Measurements from ENCODE around the gene OTOP2.

- TF ChIP-seq MXI1 (IDR thresholded peaks at IDR 0.05; ENCODE audit: borderline replicate concordance, low read depth, low read length) (no peak), CTCF (conservative IDR thresholded peaks at IDR 0.05; ENCODE audit: low read depth, low read length) (no peak), RCOR1 (IDR thresholded peaks at IDR 0.05; ENCODE audit: insufficient replicate concordance, low read length) (no peak), MAFK (IDR thresholded peaks at IDR 0.05; ENCODE audit: low read depth, low read length) (no peak)
These were observed 7.8 kb upstream of the OTOP2 start for GRCh38 chr17:74916136-74916850.

All from IMR-90 (cell line).